Measurements from ENCODE around the gene REEP1.
A peak's percentile ranks its signal among the peaks of the same experiment; 100 is the strongest.

The REEP1 gene

GRCh38 chr2:86193901-86194567 lies 143.4 kb downstream of the REEP1 start:
- no peak for ATAC-seq

- ATAC-seq, result no peak
These were observed 147.5 kb downstream of the REEP1 start for GRCh38 chr2:86189782-86190416.

- ATAC-seq, result peak; percentile 34 to 36
These were observed 151.0 kb downstream of the REEP1 start for GRCh38 chr2:86186431-86186830.

GRCh38 chr2:86185517-86186212 lies 151.8 kb downstream of the REEP1 start:
- ATAC-seq, result peak in 1 of 2 donors; percentile 47

GRCh38 chr2:86176597-86176996 lies 160.8 kb downstream of the REEP1 start:
- no peak for ATAC-seq

- ATAC-seq, result no peak
These were observed 161.6 kb downstream of the REEP1 start for GRCh38 chr2:86175828-86176227.

GRCh38 chr2:86174445-86174844 lies 163.0 kb downstream of the REEP1 start:
- ATAC-seq, result no peak

- no peak for ATAC-seq
These were observed 164.8 kb downstream of the REEP1 start for GRCh38 chr2:86172610-86173009.

- no peak for ATAC-seq
These were observed 166.1 kb downstream of the REEP1 start for GRCh38 chr2:86171295-86171694.

- ATAC-seq, result no peak
These were observed 167.0 kb downstream of the REEP1 start for GRCh38 chr2:86170449-86170848.
